ENCODE data around the gene AP3D1.

GRCh38 chr19:2060884-2061494 lies 90.4 kb downstream of the AP3D1 start:
- TF ChIP-seq GATA2 (IDR thresholded peaks at IDR 0.05; ENCODE audit: low read depth, low read length) = no peak
- no peak for TF ChIP-seq GATA3 (IDR thresholded peaks at IDR 0.05; ENCODE audit: low read depth, low read length)

All from SH-SY5Y (cell line).